Aorta (tissue), 5 donors: ENCODE results near the gene SSU72. TPM values are rescaled to one million over a fixed set of nuclear protein-coding genes. Genes with fewer than 3 reads are reported as not detected.
A peak's percentile ranks its signal among the peaks of the same experiment; 100 is the strongest.
"Not testable (repeated sequence)": the region's sequence is repeated elsewhere in the genome, so short reads cannot be mapped to it uniquely, and the experiment has no call there.

Experiments
- ATAC-seq: fragments of 200-7000 bp; cut with Tn5 transposase; one replicate; pipeline ENCODE4 v1.9.1; 2022; ENCODE audit warnings: moderate library complexity; ENCODE audit not compliant: low FRiP score
- DNase-seq, 2 donors: peaks; one replicate each; pipeline ENCODE4 v3.0.0-alpha.2; 2020
- H3K27ac ChIP-seq, 2 donors: one replicate each; pipeline ENCODE4 v1.5.1; 2013; ENCODE audit warnings: low read length in 2 of 2, mild to moderate bottlenecking in 2 of 2, moderate library complexity in 2 of 2, control low read depth in 1 of 2, inconsistent platforms in 1 of 2, low read depth in 1 of 2
- H3K27me3 ChIP-seq, 2 donors: one replicate each; pipeline ENCODE4 v1.6.1; 2013; ENCODE audit warnings: control low read depth in 1 of 2, low read length in 1 of 2, mild to moderate bottlenecking in 1 of 2, moderate library complexity in 1 of 2; ENCODE audit not compliant: insufficient read depth in 2 of 2, control insufficient read depth in 1 of 2
- H3K36me3 ChIP-seq, 2 donors: one replicate each; pipeline ENCODE4 v1.6.1; 2013; ENCODE audit warnings: control low read depth in 1 of 2, low read length in 1 of 2, mild to moderate bottlenecking in 1 of 2; ENCODE audit not compliant: insufficient read depth in 2 of 2, control insufficient read depth in 1 of 2
- H3K4me1 ChIP-seq, 2 donors: one replicate each; pipeline ENCODE4 v1.6.1; 2013; ENCODE audit warnings: low read length in 2 of 2, control low read depth in 1 of 2, mild to moderate bottlenecking in 1 of 2, moderate library complexity in 1 of 2; ENCODE audit not compliant: insufficient read depth in 2 of 2, control insufficient read depth in 1 of 2
- H3K4me3 ChIP-seq, 2 donors: one replicate each; pipeline ENCODE4 v1.5.1; 2013; ENCODE audit warnings: low read length in 2 of 2, control low read depth in 1 of 2, mild to moderate bottlenecking in 1 of 2
- H3K9me3 ChIP-seq: one replicate; pipeline ENCODE4 v1.6.1; 2013; ENCODE audit warnings: mild to moderate bottlenecking, low read length; ENCODE audit not compliant: control insufficient read depth
- WGBS, 2 donors: extraction: QIAGEN DNeasy Blood & Tissue Kit; methylation state at CpG; one replicate each; pipeline ENCODE4 v1.1.7; 2013; 5-methylcytosine and 5-hydroxymethylcytosine counted together
- intact Hi-C, 2 donors: fragments of 100-400 bp; cut with DNase I; formaldehyde crosslinking; loops; one replicate each; pipeline versions ENCODE4 v1.14.2 to v1.15.0; 2022
- polyA plus RNA-seq, 2 donors: library from polyadenylated mRNA; stranded (reverse); fragments of 200-250 nt; gene quantifications; one replicate each; pipeline ENCODE4 v1.2.3, GENCODE V29; 2013
- total RNA-seq, 2 donors: library from RNA; stranded (reverse); fragmentation: NEBNext Ultra II Directional; extraction: Animal tissue kit (Norgen Biotek cat#: 25700); gene quantifications; one replicate each; pipeline ENCODE4 v1.2.1, GENCODE V29; 2021
- donor health status: healthy with polysubstance abuse.
- donor health status: Bipolar disorder and iron deficiency.
- donor health status: DM: no; HTN: no; CAD: no.
- donor health status: DM: no; HTN: no; CAD: no.
- donor health status: DM: yes; HTN: yes; CAD: no.

Gene SSU72
- total and polyA plus RNA-seq, 4 donors, result 65.0 to 92.8 (median 69.6) TPM

GRCh38 chr1:1507305-1507704 lies 67.4 kb downstream of the SSU72 start:
- Histone ChIP-seq H3K9me3 (no peaks in the 10 kb centered on the region), H3K4me1 (no peaks in the 10 kb centered on the region), H3K27ac (no peak overlapping the region), H3K36me3 (no peaks in the 10 kb centered on the region), H3K4me3 (no peak overlapping the region), H3K27me3 (no peaks in the 10 kb centered on the region)
- DNase-seq (no peak), ATAC-seq (no peak)
- WGBS, 2 donors, result 96% methylated on average over 4 of the region's 4 CpGs
- intact Hi-C loops, result no loop called here

- intact Hi-C loops, result not testable (repeated sequence)
These were observed 68.9 kb downstream of the SSU72 start for GRCh38 chr1:1505801-1506200.

GRCh38 chr1:1505366-1505798 lies 69.3 kb downstream of the SSU72 start:
- ATAC-seq, H3K27ac ChIP-seq, H3K4me3 ChIP-seq, H3K4me1 ChIP-seq, H3K9me3 ChIP-seq, H3K36me3 ChIP-seq, H3K27me3 ChIP-seq, intact Hi-C loops: not testable (repeated sequence)
- peak in 1 of 2 donors; percentile 77 for DNase-seq
- 19 to 37% methylated on average over 8 to 17 of the region's 22 CpGs for WGBS, 2 donors

More at GRCh38 chr1:1505801-1506200, 68.9 kb downstream of the SSU72 start:
- H3K4me1 ChIP-seq, H3K27me3 ChIP-seq, H3K27ac ChIP-seq, H3K9me3 ChIP-seq, H3K4me3 ChIP-seq, H3K36me3 ChIP-seq, ATAC-seq: not testable (repeated sequence)
- 65% methylated on average over 5 of the region's 5 CpGs for WGBS, 2 donors
- peak in 1 of 2 donors; percentile 53 for DNase-seq

GRCh38 chr1:1504777-1505365 lies 69.8 kb downstream of the SSU72 start:
- intact Hi-C loops, H3K27me3 ChIP-seq, H3K9me3 ChIP-seq, H3K27ac ChIP-seq, H3K36me3 ChIP-seq, H3K4me1 ChIP-seq, H3K4me3 ChIP-seq: not testable (repeated sequence)
- WGBS, 2 donors, result 57 to 68% methylated on average over 16 of the region's 16 CpGs
- ATAC-seq (peak; percentile 27), DNase-seq (peak; percentile 71 to 86)

GRCh38 chr1:1495461-1495975 lies 79.1 kb downstream of the SSU72 start:
- H3K36me3 ChIP-seq, result not testable (repeated sequence)

GRCh38 chr1:1494311-1494710 lies 80.4 kb downstream of the SSU72 start:
- H3K9me3 ChIP-seq, ATAC-seq, H3K27ac ChIP-seq, intact Hi-C loops, H3K27me3 ChIP-seq, H3K4me3 ChIP-seq, H3K4me1 ChIP-seq, H3K36me3 ChIP-seq, DNase-seq: not testable (repeated sequence)
- 96 to 99% methylated on average over 20 to 22 of the region's 22 CpGs for WGBS, 2 donors

More at GRCh38 chr1:1495461-1495975, 79.1 kb downstream of the SSU72 start:
- H3K4me3 ChIP-seq, H3K27me3 ChIP-seq, DNase-seq, H3K4me1 ChIP-seq, H3K9me3 ChIP-seq, intact Hi-C loops, H3K27ac ChIP-seq: not testable (repeated sequence)
- peak; percentile 55 for ATAC-seq
- WGBS, 2 donors, result 90 to 92% methylated on average over 12 to 18 of the region's 18 CpGs

Other genes with a start within 250 kb of the SSU72 start
- under 1 TPM; 0.24 to 0.36 TPM for gene TAS1R3, start 243.6 kb downstream of the SSU72 start, total RNA-seq
- gene TAS1R3, start 243.6 kb downstream of the SSU72 start, polyA plus RNA-seq, result under 1 TPM; 0.25 to 0.31 TPM
- 10 to 100 TPM; 48.7 to 53.7 TPM for gene DVL1, start 225.4 kb downstream of the SSU72 start, total RNA-seq
- gene DVL1, start 225.4 kb downstream of the SSU72 start, polyA plus RNA-seq, result 10 to 100 TPM; 21.2 to 71.9 TPM
- gene MXRA8, start 216.3 kb downstream of the SSU72 start, total RNA-seq, result 100 to 1,000 TPM; 105 to 221 TPM
- 100 to 1,000 TPM in 1 of 2 donors, 10 to 100 TPM in 1; 52.3 to 364 TPM for gene MXRA8, start 216.3 kb downstream of the SSU72 start, polyA plus RNA-seq
- 10 to 100 TPM; 59.6 to 65.6 TPM for gene AURKAIP1, start 199.7 kb downstream of the SSU72 start, total RNA-seq
- gene AURKAIP1, start 199.7 kb downstream of the SSU72 start, polyA plus RNA-seq, result 100 to 1,000 TPM; 119 to 154 TPM
- gene CCNL2, start 175.5 kb downstream of the SSU72 start, total RNA-seq, result 100 to 1,000 TPM; 153 to 246 TPM
- gene CCNL2, start 175.5 kb downstream of the SSU72 start, polyA plus RNA-seq, result 100 to 1,000 TPM in 1 of 2 donors, 10 to 100 TPM in 1; 34.6 to 409 TPM
- 10 to 100 TPM; 69.7 to 70.2 TPM for gene MRPL20, start 167.6 kb downstream of the SSU72 start, total RNA-seq
- 100 to 1,000 TPM; 144 to 184 TPM for gene MRPL20, start 167.6 kb downstream of the SSU72 start, polyA plus RNA-seq
- 1 to 10 TPM; 1.5 to 6.9 TPM for gene ANKRD65, start 153.6 kb downstream of the SSU72 start, total RNA-seq
- under 1 TPM in 1 of 2 donors, not detected in 1; 0.13 TPM for gene ANKRD65, start 153.6 kb downstream of the SSU72 start, polyA plus RNA-seq
- 10 to 100 TPM; 35.6 to 86.5 TPM for gene VWA1, start 139.2 kb downstream of the SSU72 start, total RNA-seq
- 1 to 10 TPM in 1 of 2 donors, under 1 TPM in 1; 0.13 to 4.5 TPM for gene VWA1, start 139.2 kb downstream of the SSU72 start, polyA plus RNA-seq
- gene ATAD3C, start 125.2 kb downstream of the SSU72 start, total RNA-seq, result 1 to 10 TPM in 1 of 2 donors, under 1 TPM in 1; 0.42 to 5.5 TPM
- under 1 TPM in 1 of 2 donors, not detected in 1; 0.08 TPM for gene ATAD3C, start 125.2 kb downstream of the SSU72 start, polyA plus RNA-seq
- 10 to 100 TPM in 1 of 2 donors, 1 to 10 TPM in 1; 8.1 to 21.5 TPM for gene ATAD3B, start 103.1 kb downstream of the SSU72 start, total RNA-seq
- 10 to 100 TPM in 1 of 2 donors, 1 to 10 TPM in 1; 6.1 to 44.8 TPM for gene ATAD3B, start 103.1 kb downstream of the SSU72 start, polyA plus RNA-seq
- 10 to 100 TPM; 11.9 to 13.2 TPM for gene ATAD3A, start 62.7 kb downstream of the SSU72 start, total RNA-seq
- gene ATAD3A, start 62.7 kb downstream of the SSU72 start, polyA plus RNA-seq, result 10 to 100 TPM in 1 of 2 donors, 1 to 10 TPM in 1; 8.3 to 20.2 TPM
- 1 to 10 TPM; 6.2 to 7.8 TPM for gene TMEM240, start 34.2 kb downstream of the SSU72 start, total RNA-seq
- 10 to 100 TPM in 1 of 2 donors, 1 to 10 TPM in 1; 1.1 to 15.1 TPM for gene TMEM240, start 34.2 kb downstream of the SSU72 start, polyA plus RNA-seq
- gene FNDC10, start 25.3 kb upstream of the SSU72 start, total RNA-seq, result 1 to 10 TPM; 1.2 to 3.0 TPM
- under 1 TPM; 0.38 to 0.50 TPM for gene FNDC10, start 25.3 kb upstream of the SSU72 start, polyA plus RNA-seq
- gene MIB2, start 40.6 kb upstream of the SSU72 start, total RNA-seq, result 10 to 100 TPM; 45.0 to 77.7 TPM
- 100 to 1,000 TPM in 1 of 2 donors, 10 to 100 TPM in 1; 20.4 to 220 TPM for gene MIB2, start 40.6 kb upstream of the SSU72 start, polyA plus RNA-seq
- 10 to 100 TPM; 15.5 to 74.5 TPM for gene MMP23B, start 57.3 kb upstream of the SSU72 start, total RNA-seq
- 100 to 1,000 TPM in 1 of 2 donors, 10 to 100 TPM in 1; 41.2 to 120 TPM for gene MMP23B, start 57.3 kb upstream of the SSU72 start, polyA plus RNA-seq
- gene CDK11B, start 84.1 kb upstream of the SSU72 start, total RNA-seq, result 10 to 100 TPM; 25.2 to 27.0 TPM
- gene CDK11B, start 84.1 kb upstream of the SSU72 start, polyA plus RNA-seq, result 10 to 100 TPM; 42.3 to 44.7 TPM
- gene SLC35E2B, start 117.9 kb upstream of the SSU72 start, total RNA-seq, result 10 to 100 TPM; 25.2 to 53.5 TPM
- gene SLC35E2B, start 117.9 kb upstream of the SSU72 start, polyA plus RNA-seq, result 10 to 100 TPM in 1 of 2 donors, 1 to 10 TPM in 1; 8.1 to 32.0 TPM
- 10 to 100 TPM; 52.7 to 53.1 TPM for gene CDK11A, start 149.5 kb upstream of the SSU72 start, total RNA-seq
- 10 to 100 TPM; 26.3 to 56.3 TPM for gene CDK11A, start 149.5 kb upstream of the SSU72 start, polyA plus RNA-seq
- 10 to 100 TPM; 76.0 to 79.2 TPM for gene NADK, start 203.6 kb upstream of the SSU72 start, total RNA-seq
- gene NADK, start 203.6 kb upstream of the SSU72 start, polyA plus RNA-seq, result 10 to 100 TPM; 66.0 to 87.7 TPM